PC-3 (cell line): ENCODE data around the gene TMEM174. TPM values are rescaled to one million over a fixed set of nuclear protein-coding genes. Genes with fewer than 3 reads are reported as not detected.

Experiments used
- ATAC-seq: fragments of 200-7000 bp; cut with Tn5 transposase; 2 replicates; pipeline ENCODE4 v1.9.1; 2020; ENCODE audit warnings: mild to moderate bottlenecking, moderate library complexity
- BruUV-seq: library from RNA; stranded (reverse); fragments of 400-500 nt; replicated peaks from 2 replicates; lab custom pipeline; 2021; lab: Mats Ljungman, UMichigan
- CTCF ChIA-PET: fragments of 300-600 bp; sonication (Branson Sonifier 250); formaldehyde crosslinking; loops from one replicate; lab custom pipeline; 2022; ENCODE audit warnings: antibody characterized with exemption; lab: Charles Lee
- POLR2A ChIA-PET: fragments of 300-600 bp; sonication (Branson Sonifier 250); formaldehyde crosslinking; loops from one replicate; lab custom pipeline; 2022; ENCODE audit warnings: antibody characterized with exemption; ENCODE audit not compliant: unreplicated experiment; lab: Charles Lee
- DNase-seq: peaks from one replicate; pipeline ENCODE4 v3.0.0-alpha.2; 2015
- H2AFZ ChIP-seq: fragments of 300-600 bp; sonication (generic); 2 replicates; pipeline ENCODE4 v1.6.0; 2016; ENCODE audit warnings: antibody characterized with exemption, low read length
- H3F3A ChIP-seq: fragments of 300-600 bp; sonication (generic); one replicate; pipeline ENCODE4 v1.6.0; 2017; ENCODE audit warnings: antibody characterized with exemption, low read length, control low read depth, mild to moderate bottlenecking; ENCODE audit not compliant: unreplicated experiment
- H3K27ac ChIP-seq: fragments of 300-600 bp; sonication (generic); 2 replicates; pipeline ENCODE4 v1.5.1; 2016; ENCODE audit warnings: mild to moderate bottlenecking, low read length
- H3K27me3 ChIP-seq: fragments of 300-600 bp; sonication (generic); 2 replicates; pipeline ENCODE4 v1.6.1; 2016; ENCODE audit warnings: low read length, mixed read lengths
- H3K36me3 ChIP-seq: fragments of 300-600 bp; sonication (generic); 2 replicates; pipeline ENCODE4 v1.6.1; 2016; ENCODE audit warnings: low read depth, mixed run types, low read length, mixed read lengths
- H3K4me1 ChIP-seq: fragments of 300-600 bp; sonication (generic); 2 replicates; pipeline ENCODE4 v1.5.1; 2016; ENCODE audit warnings: low read length; ENCODE audit not compliant: insufficient read depth
- H3K4me2 ChIP-seq: fragments of 300-600 bp; sonication (generic); 2 replicates; pipeline ENCODE4 v1.6.0; 2016; ENCODE audit warnings: low read length
- H3K4me3 ChIP-seq: fragments of 300-600 bp; sonication (generic); 2 replicates; pipeline ENCODE4 v1.5.1; 2016; ENCODE audit warnings: mild to moderate bottlenecking, low read length, mixed read lengths
- H3K79me2 ChIP-seq: fragments of 300-600 bp; sonication (generic); 2 replicates; pipeline ENCODE4 v1.6.1; 2017; ENCODE audit warnings: low read length, mixed read lengths
- H3K9ac ChIP-seq: fragments of 300-600 bp; sonication (generic); 2 replicates; pipeline ENCODE4 v1.6.0; 2016; ENCODE audit warnings: mild to moderate bottlenecking, low read length
- H3K9me2 ChIP-seq: fragments of 300-600 bp; sonication (generic); replicated peaks from 2 replicates; pipeline ENCODE4 v1.6.1; 2016; ENCODE audit warnings: mixed run types, low read length, mixed read lengths
- H3K9me3 ChIP-seq: fragments of 300-600 bp; sonication (generic); 2 replicates; pipeline ENCODE4 v1.6.1; 2016; ENCODE audit warnings: low read length, mixed read lengths
- H4K20me1 ChIP-seq: fragments of 300-600 bp; sonication (generic); 2 replicates; pipeline ENCODE4 v1.6.1; 2016; ENCODE audit warnings: low read length, mixed read lengths
- CTCF ChIP-seq: fragments of 300-600 bp; sonication (generic); conservative IDR thresholded peaks from 2 replicates; pipeline ENCODE4 v1.5.1; 2017; ENCODE audit warnings: antibody characterized with exemption, low read depth, mild to moderate bottlenecking, low read length
- EZH2 ChIP-seq: fragments of 300-600 bp; sonication (generic); IDR thresholded peaks from one replicate; pipeline ENCODE4 v1.6.1; 2017; ENCODE audit warnings: antibody characterized with exemption, mild to moderate bottlenecking, low read length; ENCODE audit not compliant: unreplicated experiment
- EZH2phosphoT487 ChIP-seq: fragments of 300-600 bp; sonication (generic); IDR thresholded peaks from 2 replicates; pipeline ENCODE4 v1.6.1; 2018; ENCODE audit warnings: mild to moderate bottlenecking, antibody characterized with exemption, low read length, borderline replicate concordance
- intact Hi-C: fragments of 100-400 bp; cut with micrococcal nuclease; formaldehyde crosslinking; loops from 2 replicates; pipeline ENCODE4 v1.9.0; 2023
- total RNA-seq: library from RNA; depleted of rRNA; stranded (reverse); fragments of >200 nt; gene quantifications from 2 replicates; pipeline ENCODE4 v1.2.3, GENCODE V29; 2014

The TMEM174 gene
- total RNA-seq, 1 experiment from 2014 or later: not detected

GRCh38 chr5:73137563-73138530 lies 35.1 kb upstream of the TMEM174 start:
- no peak overlapping the region for H3K4me2 ChIP-seq
- H3K27me3 ChIP-seq: no peaks in the 10 kb centered on the region
- no peak overlapping the region for H3K4me3 ChIP-seq
- intact Hi-C loops: no loop called here
- H2AFZ ChIP-seq: no peak overlapping the region
- TF ChIP-seq CTCF: no peak
- no peak for TF ChIP-seq EZH2
- TF ChIP-seq EZH2phosphoT487: no peak
- H3K9me3 ChIP-seq: no peaks in the 10 kb centered on the region
- no peaks in the 10 kb centered on the region for H3F3A ChIP-seq
- ChIA-PET CTCF (no interaction called here), POLR2A (no interaction called here)
- no peaks in the 10 kb centered on the region for H3K36me3 ChIP-seq
- H3K79me2 ChIP-seq: no peaks in the 10 kb centered on the region
- no peaks in the 10 kb centered on the region for H3K9me2 ChIP-seq
- no peaks in the 10 kb centered on the region for H4K20me1 ChIP-seq
- no TSS peak for BruUV-seq
- ATAC-seq (no peak), DNase-seq (no peak)
- no peak overlapping the region for H3K27ac ChIP-seq
- H3K9ac ChIP-seq: no peak overlapping the region
- H3K4me1 ChIP-seq: no peaks in the 10 kb centered on the region

- Histone ChIP-seq H3F3A (no peaks in the 10 kb centered on the region), H4K20me1 (no peaks in the 10 kb centered on the region), H2AFZ (no peak overlapping the region), H3K9me2 (no peaks in the 10 kb centered on the region), H3K27me3 (no peaks in the 10 kb centered on the region), H3K79me2 (no peaks in the 10 kb centered on the region), H3K4me2 (no peak overlapping the region), H3K9me3 (no peaks in the 10 kb centered on the region), H3K4me3 (no peak overlapping the region), H3K9ac (no peak overlapping the region), H3K36me3 (no peaks in the 10 kb centered on the region), H3K27ac (no peak overlapping the region), H3K4me1 (no peaks in the 10 kb centered on the region)
- no TSS peak for BruUV-seq
- TF ChIP-seq CTCF (no peak), EZH2phosphoT487 (no peak), EZH2 (no peak)
- POLR2A ChIA-PET: no interaction called here
- intact Hi-C loops: no loop called here
- ATAC-seq: no peak
- DNase-seq: no peak
- CTCF ChIA-PET: no interaction called here
Measured at GRCh38 chr5:73139485-73139884, 33.5 kb upstream of the TMEM174 start.

GRCh38 chr5:73140801-73141200 lies 32.2 kb upstream of the TMEM174 start:
- intact Hi-C loops: no loop called here
- Histone ChIP-seq H3K9ac (no peak overlapping the region), H3K9me3 (no peaks in the 10 kb centered on the region), H3K79me2 (no peaks in the 10 kb centered on the region), H3F3A (no peaks in the 10 kb centered on the region), H3K27me3 (no peaks in the 10 kb centered on the region), H3K9me2 (no peaks in the 10 kb centered on the region), H4K20me1 (no peaks in the 10 kb centered on the region), H3K4me2 (no peak overlapping the region), H3K4me1 (no peaks in the 10 kb centered on the region), H2AFZ (no peak overlapping the region), H3K36me3 (no peaks in the 10 kb centered on the region), H3K27ac (no peak overlapping the region), H3K4me3 (no peak overlapping the region)
- POLR2A ChIA-PET: no interaction called here
- DNase-seq (no peak), ATAC-seq (no peak)
- BruUV-seq: no TSS peak
- no peak for TF ChIP-seq CTCF
- no peak for TF ChIP-seq EZH2phosphoT487
- no peak for TF ChIP-seq EZH2
- CTCF ChIA-PET: no interaction called here
